Adrenal gland (tissue), 12 donors: ENCODE data around the gene TMC2. TPM values are rescaled to one million over a fixed set of nuclear protein-coding genes. Genes with fewer than 3 reads are reported as not detected.

Experiments used
- DNase-seq, 7 donors: peaks; one replicate each; pipeline ENCODE4 v3.0.0-alpha.2; 2019 to 2020
- H3K27ac ChIP-seq, 5 donors: fragments of 200-600 bp; sonication (generic) in 4 of 5; 1 replicate in 3 of 5; 2 replicates in 2 of 5; pipeline versions ENCODE4 v1.5.1 to v1.8.0; 2016 to 2020; ENCODE audit warnings: mild to moderate bottlenecking in 1 of 5
- H3K27me3 ChIP-seq: fragments of 200-600 bp; 2 replicates; pipeline ENCODE4 v1.8.0; 2021
- H3K36me3 ChIP-seq, 2 donors: fragments of 200-600 bp; replicated peaks in 1 of 2; 1 replicate in 1 of 2; 2 replicates in 1 of 2; pipeline versions ENCODE4 v1.5.1 to v1.8.0; 2018 to 2022
- H3K4me1 ChIP-seq, 2 donors: fragments of 200-600 bp; replicated peaks in 1 of 2; 1 replicate in 1 of 2; 2 replicates in 1 of 2; pipeline versions ENCODE4 v1.5.1 to v1.8.0; 2018 to 2021
- H3K4me3 ChIP-seq, 4 donors: fragments of 200-600 bp; sonication (generic) in 3 of 4; one replicate each; pipeline ENCODE4 v1.5.1; 2016 to 2018
- H3K9me3 ChIP-seq, 3 donors: fragments of 200-600 bp; sonication (generic) in 1 of 3; replicated peaks in 1 of 3; 1 replicate in 2 of 3; 2 replicates in 1 of 3; pipeline versions ENCODE4 v1.5.1 to v1.8.0; 2016 to 2021
- CTCF ChIP-seq, 6 experiments: fragments of 450-650 bp in 4 of 6; fragments of 200-600 bp in 2 of 6; sonication (generic) in 1 of 6; IDR thresholded peaks; 1 replicate in 5 of 6; 2 replicates in 1 of 6; pipeline versions ENCODE4 v1.5.1 to v1.8.0; 2016 to 2021; ENCODE audit warnings: antibody characterized with exemption in 6 of 6, mild to moderate bottlenecking in 2 of 6, moderate library complexity in 1 of 6
- POLR2A ChIP-seq, 2 donors: fragments of 450-650 bp; IDR thresholded peaks; one replicate each; pipeline ENCODE4 v1.6.1; 2017; ENCODE audit warnings: antibody characterized with exemption in 2 of 2, mild to moderate bottlenecking in 2 of 2, moderate library complexity in 1 of 2
- WGBS, 4 donors: extraction: QIAGEN DNeasy Blood & Tissue Kit in 2 of 4; methylation state at CpG; one replicate each; pipeline versions ENCODE4 v1.1.5 to v1.1.7; 2013 to 2017; 5-methylcytosine and 5-hydroxymethylcytosine counted together
- intact Hi-C, 2 donors: fragments of 100-400 bp; cut with DNase I; formaldehyde crosslinking; loops; one replicate each; pipeline versions ENCODE4 v1.14.1 to v1.15.0; 2022 to 2023
- polyA plus RNA-seq, 3 donors: library from polyadenylated mRNA; stranded (reverse); fragments of 200-250 nt in 2 of 3; fragments of 350-450 nt in 1 of 3; fragmentation: Illumina TruSeq in 1 of 3; extraction: RNeasy Lipid Tissue Mini Kit (QIAGEN cat#74804) in 1 of 3; gene quantifications; one replicate each; pipeline ENCODE4 v1.2.3, GENCODE V29; 2013 to 2014
- total RNA-seq, 9 donors: library from RNA; depleted of rRNA in 4 of 9; stranded (reverse); fragments of >200 nt in 4 of 9; fragments of 120-200 nt in 1 of 9; fragmentation: NEBNext Ultra II Directional in 1 of 9; extraction: Animal tissue kit (Norgen Biotek cat#: 25700) in 1 of 9; gene quantifications; one replicate each; pipeline versions ENCODE4 v1.1.0 to v1.2.4, GENCODE V29; 2013 to 2023
- donor health status: healthy with polysubstance abuse.
- donor health status: Bipolar disorder and iron deficiency.
- donor health status: DM: yes; HTN: yes; CAD: no.
- donor health status: DM: no; HTN: no; CAD: no.
- donor health status: DM: no; HTN: no; CAD: no.
- donor health status: DM: yes; HTN: yes; CAD: no.

The TMC2 gene
- total and polyA plus RNA-seq, 12 donors, result 0.11 to 1.3 (median 0.42) TPM; not detected in 7

- 82 to 88% (median 83%) methylated on average over 3 of the region's 3 CpGs for WGBS, 4 donors
- DNase-seq, result no peak
- H3K4me1 ChIP-seq, result no peaks in the 10 kb centered on the region
- H3K9me3 ChIP-seq, result no peaks in the 10 kb centered on the region
- H3K4me3 ChIP-seq, result no peak overlapping the region
- H3K27me3 ChIP-seq, result no peaks in the 10 kb centered on the region
- H3K27ac ChIP-seq, result no peak overlapping the region
- H3K36me3 ChIP-seq, result no peaks in the 10 kb centered on the region
- TF ChIP-seq POLR2A (IDR thresholded peaks at IDR 0.05), result no peak
- no peak for TF ChIP-seq CTCF (IDR thresholded peaks at IDR 0.05)
- intact Hi-C loops, result no loop called here
These were observed 75.7 kb downstream of the TMC2 start for GRCh38 chr20:2612073-2612472.

- intact Hi-C loops, result no loop called here
- WGBS, 4 donors, result 78 to 86% (median 80%) methylated on average over 9 of the region's 9 CpGs
These were observed 80.3 kb downstream of the TMC2 start for GRCh38 chr20:2616634-2617033.

DNA sequence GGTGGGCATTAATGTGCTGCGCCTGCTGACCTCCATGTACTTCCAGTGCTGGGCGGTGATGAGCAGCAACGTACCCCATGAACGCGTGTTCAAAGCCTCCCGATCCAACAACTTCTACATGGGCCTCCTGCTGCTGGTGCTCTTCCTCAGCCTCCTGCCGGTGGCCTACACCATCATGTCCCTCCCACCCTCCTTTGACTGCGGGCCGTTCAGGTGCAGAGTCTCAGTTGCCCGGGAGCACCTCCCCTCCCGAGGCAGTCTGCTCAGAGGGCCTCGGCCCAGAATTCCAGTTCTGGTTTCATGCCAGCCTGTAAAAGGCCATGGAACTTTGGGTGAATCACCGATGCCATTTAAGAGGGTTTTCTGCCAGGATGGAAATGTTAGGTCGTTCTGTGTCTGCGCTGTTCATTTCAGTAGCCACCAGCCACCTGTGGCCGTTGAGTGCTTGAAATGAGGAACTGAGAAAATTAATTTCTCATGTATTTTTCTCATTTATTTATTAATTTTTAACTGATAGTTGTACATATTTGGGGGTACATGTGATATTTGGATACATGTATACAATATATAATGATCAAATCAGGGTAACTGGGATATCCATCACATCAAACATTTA, 80.8 kb downstream of the TMC2 start:
- Histone ChIP-seq H3K4me1 (no peaks in the 10 kb centered on the region), H3K27ac (peak overlapping the region in 1 of 5 donors; percentile 40), H3K4me3 (no peak overlapping the region), H3K27me3 (no peaks in the 10 kb centered on the region), H3K36me3 (no peaks in the 10 kb centered on the region), H3K9me3 (no peaks in the 10 kb centered on the region)
- TF ChIP-seq CTCF (IDR thresholded peaks at IDR 0.05) (no peak), POLR2A (IDR thresholded peaks at IDR 0.05) (no peak)
- WGBS, 4 donors, result 55 to 70% (median 61%) methylated on average over 15 to 16 of the region's 16 CpGs
- peak; percentile 20 to 77 (median 73) for DNase-seq
- intact Hi-C loops, result no loop called here

More at GRCh38 chr20:2616634-2617033, 80.3 kb downstream of the TMC2 start:
- Histone ChIP-seq H3K4me3 (no peak overlapping the region), H3K36me3 (no peaks in the 10 kb centered on the region), H3K4me1 (no peaks in the 10 kb centered on the region), H3K27ac (peak overlapping the region in 1 of 5 donors; percentile 40), H3K9me3 (no peaks in the 10 kb centered on the region), H3K27me3 (no peaks in the 10 kb centered on the region)
- no peak for DNase-seq
- no peak for TF ChIP-seq CTCF (IDR thresholded peaks at IDR 0.05)
- TF ChIP-seq POLR2A (IDR thresholded peaks at IDR 0.05), result no peak

- H3K36me3 ChIP-seq, result no peaks in the 10 kb centered on the region
- DNase-seq, result no peak
- H3K4me1 ChIP-seq, result no peaks in the 10 kb centered on the region
- no peaks in the 10 kb centered on the region for H3K9me3 ChIP-seq
- TF ChIP-seq CTCF (IDR thresholded peaks at IDR 0.05) (no peak), POLR2A (IDR thresholded peaks at IDR 0.05) (no peak)
- H3K4me3 ChIP-seq, result no peak overlapping the region
- no peaks in the 10 kb centered on the region for H3K27me3 ChIP-seq
- no peak overlapping the region for H3K27ac ChIP-seq
- WGBS, 4 donors, result 72 to 88% (median 81%) methylated on average over 6 of the region's 6 CpGs
- intact Hi-C loops, result no loop called here
These were observed 82.4 kb downstream of the TMC2 start for GRCh38 chr20:2618815-2619214.
